GM12878 (cell line): ENCODE data around the gene COL4A1. TPM values are rescaled to one million over a fixed set of nuclear protein-coding genes. Genes with fewer than 3 reads are reported as not detected.
A peak's percentile ranks its signal among the peaks of the same experiment; 100 is the strongest.

Experiments
- ATAC-seq: fragments of 200-7000 bp; cut with Tn5 transposase; 3 replicates; pipeline ENCODE4 v1.9.1; 2020; ENCODE audit warnings: mild to moderate bottlenecking, moderate library complexity
- BruUV-seq: library from RNA; stranded (reverse); fragments of 400-500 nt; replicated peaks from 2 replicates; lab custom pipeline; 2021; lab: Mats Ljungman, UMichigan
- CTCF ChIA-PET: fragments of 300-600 bp; sonication (Branson Sonifier 250); formaldehyde crosslinking; extraction: SDS; loops from one replicate; lab custom pipeline; 2021; ENCODE audit warnings: inconsistent platforms; lab: Yijun Ruan, JAX
- POLR2A ChIA-PET: fragments of 350-600 bp; formaldehyde crosslinking; extraction: SDS; loops from one replicate; lab custom pipeline; 2021; ENCODE audit warnings: inconsistent platforms; lab: Charles Lee
- RAD21 ChIA-PET: fragments of 300-600 bp; sonication (Branson Sonifier 250); formaldehyde crosslinking; loops from one replicate; lab custom pipeline; 2023; ENCODE audit warnings: antibody characterized with exemption; ENCODE audit not compliant: unreplicated experiment; lab: Charles Lee
- SMC1A ChIA-PET: fragments of 300-600 bp; sonication (Branson Sonifier 250); formaldehyde crosslinking; loops from one replicate; lab custom pipeline; 2023; ENCODE audit not compliant: unreplicated experiment, uncharacterized antibody; lab: Charles Lee
- DNase-seq: peaks from one replicate; pipeline ENCODE4 v3.0.0-alpha.2; 2011; ENCODE audit warnings: low read depth, low spot score
- FAIRE-seq: peaks from 3 replicates; lab custom pipeline; 2011; peaks lifted over from hg19 to GRCh38; lab: Jason Lieb, UNC
- H2AFZ ChIP-seq: 2 replicates; pipeline ENCODE4 v1.6.0; 2011; ENCODE audit warnings: low read depth, low read length, control low read depth; ENCODE audit not compliant: control insufficient read depth
- H3K27ac ChIP-seq: 2 replicates; pipeline ENCODE4 v1.5.1; 2011; ENCODE audit warnings: control low read depth; ENCODE audit not compliant: control insufficient read depth, insufficient read depth
- H3K27me3 ChIP-seq, 2 experiments: replicated peaks in 1 of 2; 2 replicates each; pipeline versions ENCODE4 v1.6.0 to v1.6.1; 2011; ENCODE audit warnings: low read length in 1 of 2; ENCODE audit not compliant: control insufficient read depth in 2 of 2, insufficient read depth in 2 of 2
- H3K36me3 ChIP-seq, 2 experiments: 2 replicates each; pipeline ENCODE4 v1.5.1; 2011; ENCODE audit warnings: low read length in 1 of 2; ENCODE audit not compliant: control insufficient read depth in 2 of 2, insufficient read depth in 2 of 2
- H3K4me1 ChIP-seq: 2 replicates; pipeline ENCODE4 v1.6.1; 2011; ENCODE audit warnings: mild to moderate bottlenecking, low read length, moderate library complexity, mixed read lengths; ENCODE audit not compliant: control insufficient read depth, insufficient read depth
- H3K4me2 ChIP-seq: 2 replicates; pipeline ENCODE4 v1.6.0; 2011; ENCODE audit warnings: control low read depth; ENCODE audit not compliant: control insufficient read depth, insufficient read depth
- H3K4me3 ChIP-seq: fragments of 200-600 bp; sonication (generic); 2 replicates; pipeline ENCODE4 v1.5.1; 2016
- H3K79me2 ChIP-seq: 2 replicates; pipeline ENCODE4 v1.6.0; 2011; ENCODE audit warnings: low read length; ENCODE audit not compliant: control insufficient read depth, insufficient read depth
- H3K9ac ChIP-seq: 2 replicates; pipeline ENCODE4 v1.8.0; 2011; ENCODE audit warnings: low read length, control low read depth, mixed read lengths; ENCODE audit not compliant: control insufficient read depth, insufficient read depth
- H3K9me3 ChIP-seq: replicated peaks from 3 replicates; pipeline ENCODE4 v1.5.1; 2011; ENCODE audit warnings: mild to moderate bottlenecking, low read length; ENCODE audit not compliant: control insufficient read depth, insufficient read depth
- H4K20me1 ChIP-seq: 2 replicates; pipeline ENCODE4 v1.6.0; 2011; ENCODE audit not compliant: control insufficient read depth, insufficient read depth
- ATF2 ChIP-seq: IDR thresholded peaks from 2 replicates; pipeline ENCODE4 v1.6.1; 2012; ENCODE audit warnings: low read length, inconsistent platforms
- ATF7 ChIP-seq: fragments of 450-650 bp; IDR thresholded peaks from 2 replicates; pipeline ENCODE4 v1.6.1; 2016; ENCODE audit warnings: low read depth, mild to moderate bottlenecking
- CREM ChIP-seq: IDR thresholded peaks from 2 replicates; pipeline ENCODE4 v1.6.1; 2014; ENCODE audit warnings: antibody characterized with exemption, low read depth
- JUNB ChIP-seq: IDR thresholded peaks from 2 replicates; pipeline ENCODE4 v1.6.1; 2016; ENCODE audit warnings: antibody characterized with exemption, mild to moderate bottlenecking
- RUNX3 ChIP-seq: IDR thresholded peaks from 2 replicates; pipeline ENCODE4 v1.6.1; 2012; ENCODE audit warnings: low read length, inconsistent platforms
- WGBS: methylation state at CpG from one replicate; pipeline ENCODE4 v1.1.6; 2016; ENCODE audit warnings: low lambda C conversion rate; ENCODE audit not compliant: insufficient replicate concordance, insufficient coverage; ENCODE audit errors: missing lambda C conversion rate; 5-methylcytosine and 5-hydroxymethylcytosine counted together
- in situ Hi-C: fragments of 300-500 bp; cut with MboI; formaldehyde crosslinking; loops from 9 replicates; pipeline ENCODE4 v1.14.3; 2018; ENCODE audit warnings: mixed read lengths
- intact Hi-C: fragments of 100-400 bp; cut with micrococcal nuclease; formaldehyde crosslinking; loops from one replicate; pipeline ENCODE4 v1.14.2; 2022; ENCODE audit not compliant: unreplicated experiment
- polyA plus RNA-seq, 11 experiments: library from polyadenylated mRNA; depleted of rRNA in 4 of 11; unstranded in 6 of 11; stranded (reverse) in 5 of 11; fragments of >200 nt; fragmentation: Nextera tagmentation in 4 of 11; fragmentation: Illumina TruSeq in 1 of 11; extraction: Ambion mirVana in 4 of 11; extraction: Trizol in 1 of 11; gene quantifications; 1 replicate in 1 of 11; 2 replicates in 10 of 11; pipeline versions ENCODE4 v1.2.1 to v1.2.3, GENCODE V29; 2011 to 2016; ENCODE audit warnings: inconsistent platforms in 2 of 11, missing spikeins in 2 of 11, low read depth in 1 of 11
- total RNA-seq, 4 experiments: library from RNA; depleted of rRNA in 3 of 4; stranded (reverse); fragments of >200 nt in 3 of 4; fragmentation: Illumina TruSeq in 1 of 4; extraction: Trizol in 1 of 4; gene quantifications; 2 replicates each; pipeline versions ENCODE4 v1.2.1 to v1.2.3, GENCODE V29; 2013 to 2021

Gene COL4A1
- total and polyA plus RNA-seq, 10 of the 15 experiments (the other 5 are each of a cell fraction or from before 2014, with no cell fraction given): 0.07 to 0.31 (median 0.13) TPM; not detected in 6

- CTCF ChIA-PET: interaction anchor here (1.5 to 3.3 kb wide), 4 partner anchors 8 to 12 kb away, joined by 3 to 16 read pairs (median 10); no protein-coding TSS in a partner anchor
- SMC1A ChIA-PET: interaction anchor here (1.2 to 7.0 kb wide), 3 partner anchors 8 to 13 kb away, joined by 5 to 51 read pairs (median 21); no protein-coding TSS in a partner anchor
- intact Hi-C loops: loop anchor here (10.0 kb wide), 1 partner anchor 590 kb away; the partner anchor contains the start of gene ING1
These were observed 182.6 kb downstream of the COL4A1 start for GRCh38 chr13:110124201-110124940.

More at GRCh38 chr13:110124201-110124940, 182.6 kb downstream of the COL4A1 start:
- no peak overlapping the region for H3K27ac ChIP-seq
- no TSS peak for BruUV-seq
- peaks cover 3% of the 10 kb centered on the region; the same call in 1 of the 2 replicates for H3K4me1 ChIP-seq
- ChIA-PET RAD21 (interaction anchor here (1.2 to 1.9 kb wide), 3 partner anchors 10 to 13 kb away, joined by 3 to 11 read pairs (median 9); no protein-coding TSS in a partner anchor), POLR2A (interaction anchor here (2.4 kb wide), 1 partner anchor 12 kb away, joined by 16 read pairs; no protein-coding TSS in a partner anchor)
- 0 out of 2 replicates have a peak, but pooled peaks have one; percentile 27 for TF ChIP-seq RUNX3
- TF ChIP-seq CREM: 0 out of 2 replicates have a peak, but pooled peaks have one; percentile 24
- TF ChIP-seq ATF7: 0 out of 2 replicates have a peak, but pooled peaks have one; percentile 15
- TF ChIP-seq JUNB: peak; percentile 24; the same call in 1 of the 2 replicates
- no peak for TF ChIP-seq ATF2
- TF ChIP-seq, all 136 proteins: peak for 4
- H3K79me2 ChIP-seq: no peaks in the 10 kb centered on the region
- WGBS: 37% methylated on average over 14 of the region's 14 CpGs
- no peaks in the 10 kb centered on the region for H4K20me1 ChIP-seq
- H3K27me3 ChIP-seq: no peaks in the 10 kb centered on the region
- DNase-seq (no peak), FAIRE-seq (no peak), ATAC-seq (no peak)
- H3K9me3 ChIP-seq: no peaks in the 10 kb centered on the region; the same call in 2 of the 3 replicates
- H3K9ac ChIP-seq: no peak overlapping the region
- H3K36me3 ChIP-seq: no peaks in the 10 kb centered on the region
- in situ Hi-C loops: no loop called here
- no peak overlapping the region for H3K4me3 ChIP-seq
- no peak overlapping the region for H3K4me2 ChIP-seq
- no peak overlapping the region; the same call in 1 of the 2 replicates for H2AFZ ChIP-seq
